Stomach (tissue), 9 donors: ENCODE results near the gene PRR12. TPM values are rescaled to one million over a fixed set of nuclear protein-coding genes. Genes with fewer than 3 reads are reported as not detected.

Experiments
- DNase-seq, 2 donors: peaks; one replicate each; pipeline versions ENCODE4 v3.0.0 to v3.0.0-alpha.2; 2013 to 2019
- H3K27ac ChIP-seq, 5 donors: fragments of 200-600 bp in 4 of 5; sonication (generic) in 4 of 5; one replicate each; pipeline ENCODE4 v1.5.1; 2013 to 2019; ENCODE audit warnings: mild to moderate bottlenecking in 1 of 5, moderate library complexity in 1 of 5
- H3K27me3 ChIP-seq, 3 donors: fragments of 200-600 bp; sonication (generic); one replicate each; pipeline ENCODE4 v1.5.1; 2017 to 2019; ENCODE audit warnings: mixed run types in 1 of 3
- H3K36me3 ChIP-seq, 4 donors: fragments of 200-600 bp; sonication (generic); 1 replicate in 3 of 4; 2 replicates in 1 of 4; pipeline ENCODE4 v1.5.1; 2016 to 2019
- H3K4me1 ChIP-seq, 4 donors: fragments of 200-600 bp; sonication (generic); one replicate each; pipeline ENCODE4 v1.5.1; 2016 to 2019
- H3K4me3 ChIP-seq, 4 donors: fragments of 200-600 bp; sonication (generic) in 3 of 4; one replicate each; pipeline ENCODE4 v1.5.1; 2016 to 2019; ENCODE audit warnings: mild to moderate bottlenecking in 1 of 4
- H3K9me3 ChIP-seq, 4 donors: fragments of 200-600 bp; sonication (generic); one replicate each; pipeline ENCODE4 v1.5.1; 2016 to 2019
- EP300 ChIP-seq: sonication (generic); formaldehyde crosslinking; IDR thresholded peaks from one replicate; pipeline ENCODE4 v1.6.1; 2017; ENCODE audit warnings: antibody characterized with exemption
- POLR2A ChIP-seq, 4 donors: fragments of 450-650 bp; IDR thresholded peaks; one replicate each; pipeline ENCODE4 v1.6.1; 2016; ENCODE audit warnings: antibody characterized with exemption in 4 of 4, control low read depth in 2 of 4, mild to moderate bottlenecking in 1 of 4, moderate library complexity in 1 of 4
- POLR2AphosphoS5 ChIP-seq, 3 donors: sonication (generic); formaldehyde crosslinking; IDR thresholded peaks; one replicate each; pipeline ENCODE4 v1.6.1; 2016; ENCODE audit warnings: antibody characterized with exemption in 3 of 3
- WGBS, 5 donors: extraction: QIAGEN DNeasy Blood & Tissue Kit in 3 of 5; methylation state at CpG; one replicate each; pipeline versions ENCODE4 v1.1.5 to v1.1.7; 2013 to 2018; 5-methylcytosine and 5-hydroxymethylcytosine counted together
- intact Hi-C: fragments of 100-400 bp; cut with DNase I; formaldehyde crosslinking; loops from one replicate; pipeline ENCODE4 v1.15.1; 2023; ENCODE audit warnings: low total_unique reads
- polyA plus RNA-seq, 3 donors: library from polyadenylated mRNA; stranded (reverse); fragments of 200-250 nt; gene quantifications; one replicate each; pipeline ENCODE4 v1.2.3, GENCODE V29; 2013
- total RNA-seq, 5 donors: library from RNA; depleted of rRNA; stranded (reverse); fragments of >200 nt; gene quantifications; one replicate each; pipeline versions ENCODE4 v1.1.0 to v1.2.3, GENCODE V29; 2014 to 2016
- TF ChIP-seq, protein P1 (sequence below), 7 experiments: fragments of 450-650 bp in 4 of 7; fragments of 200-600 bp in 3 of 7; sonication (generic) in 3 of 7; IDR thresholded peaks; one replicate each; pipeline ENCODE4 v1.5.1; 2016 to 2019; ENCODE audit warnings: antibody characterized with exemption in 7 of 7, control low read depth in 2 of 7, mild to moderate bottlenecking in 1 of 7
- donor health status: healthy with polysubstance abuse.
- donor health status: Bipolar disorder and iron deficiency.
- donor health status: healthy.

PRR12 gene
- total and polyA plus RNA-seq, 8 donors = 3.1 to 88.3 (median 11.0) TPM

DNA sequence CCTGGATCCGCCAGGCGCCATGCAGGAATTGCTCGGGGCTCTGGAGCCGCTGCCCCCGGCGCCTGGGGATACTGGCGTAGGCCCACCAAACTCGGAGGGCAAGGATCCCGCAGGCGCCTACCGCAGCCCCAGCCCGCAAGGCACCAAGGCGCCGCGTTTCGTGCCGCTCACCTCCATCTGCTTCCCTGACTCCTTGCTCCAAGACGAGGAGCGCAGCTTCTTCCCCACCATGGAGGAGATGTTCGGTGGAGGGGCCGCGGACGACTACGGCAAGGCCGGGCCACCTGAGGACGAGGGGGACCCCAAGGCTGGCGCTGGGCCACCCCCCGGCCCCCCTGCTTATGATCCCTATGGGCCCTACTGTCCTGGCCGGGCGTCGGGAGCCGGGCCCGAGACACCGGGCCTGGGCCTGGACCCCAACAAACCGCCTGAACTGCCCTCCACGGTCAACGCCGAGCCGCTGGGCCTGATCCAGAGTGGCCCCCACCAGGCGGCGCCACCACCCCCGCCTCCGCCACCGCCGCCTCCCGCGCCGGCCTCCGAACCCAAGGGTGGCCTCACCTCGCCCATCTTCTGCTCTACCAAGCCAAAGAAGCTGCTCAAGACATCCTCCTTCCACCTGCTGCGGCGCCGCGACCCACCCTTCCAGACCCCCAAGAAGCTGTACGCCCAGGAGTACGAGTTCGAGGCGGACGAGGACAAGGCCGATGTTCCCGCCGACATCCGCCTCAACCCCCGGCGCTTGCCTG is 6.1 kb downstream of the PRR12 start:
- TF ChIP-seq POLR2AphosphoS5 (IDR thresholded peaks at IDR 0.05) (no peak), EP300 (no peak), POLR2A (IDR thresholded peaks at IDR 0.05) (no peak)
- TF ChIP-seq, protein P1, sequence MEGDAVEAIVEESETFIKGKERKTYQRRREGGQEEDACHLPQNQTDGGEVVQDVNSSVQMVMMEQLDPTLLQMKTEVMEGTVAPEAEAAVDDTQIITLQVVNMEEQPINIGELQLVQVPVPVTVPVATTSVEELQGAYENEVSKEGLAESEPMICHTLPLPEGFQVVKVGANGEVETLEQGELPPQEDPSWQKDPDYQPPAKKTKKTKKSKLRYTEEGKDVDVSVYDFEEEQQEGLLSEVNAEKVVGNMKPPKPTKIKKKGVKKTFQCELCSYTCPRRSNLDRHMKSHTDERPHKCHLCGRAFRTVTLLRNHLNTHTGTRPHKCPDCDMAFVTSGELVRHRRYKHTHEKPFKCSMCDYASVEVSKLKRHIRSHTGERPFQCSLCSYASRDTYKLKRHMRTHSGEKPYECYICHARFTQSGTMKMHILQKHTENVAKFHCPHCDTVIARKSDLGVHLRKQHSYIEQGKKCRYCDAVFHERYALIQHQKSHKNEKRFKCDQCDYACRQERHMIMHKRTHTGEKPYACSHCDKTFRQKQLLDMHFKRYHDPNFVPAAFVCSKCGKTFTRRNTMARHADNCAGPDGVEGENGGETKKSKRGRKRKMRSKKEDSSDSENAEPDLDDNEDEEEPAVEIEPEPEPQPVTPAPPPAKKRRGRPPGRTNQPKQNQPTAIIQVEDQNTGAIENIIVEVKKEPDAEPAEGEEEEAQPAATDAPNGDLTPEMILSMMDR (IDR thresholded peaks at IDR 0.05) = no peak
- H3K9me3 ChIP-seq = no peaks in the 10 kb centered on the region
- peaks cover 21 to 35% (median 27%) of the 10 kb centered on the region in 4 donors for H3K4me1 ChIP-seq
- 95 to 97% (median 95%) methylated on average over 50 to 65 of the region's 65 CpGs for WGBS, 5 donors
- H3K4me3 ChIP-seq = no peak overlapping the region
- no peak overlapping the region for H3K27ac ChIP-seq
- no peaks in the 10 kb centered on the region for H3K27me3 ChIP-seq
- intact Hi-C loops = no loop called here
- DNase-seq = no peak
- H3K36me3 ChIP-seq = peaks cover 74 to 84% (median 83%) of the 10 kb centered on the region in 4 donors

DNA sequence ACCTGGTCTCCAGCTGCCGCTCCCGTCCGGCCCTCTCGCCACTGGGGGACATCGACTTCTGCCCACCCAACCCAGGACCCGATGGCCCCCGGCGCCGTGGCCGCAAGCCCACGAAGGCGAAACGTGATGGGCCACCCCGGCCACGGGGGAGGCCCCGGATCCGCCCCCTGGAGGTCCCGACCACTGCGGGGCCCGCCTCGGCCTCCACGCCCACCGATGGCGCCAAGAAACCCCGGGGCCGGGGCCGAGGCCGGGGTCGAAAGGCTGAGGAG is 6.7 kb downstream of the PRR12 start:
- Histone ChIP-seq H3K4me3 (no peak overlapping the region), H3K9me3 (no peaks in the 10 kb centered on the region), H3K27ac (no peak overlapping the region), H3K4me1 (peaks cover 16 to 30% (median 22%) of the 10 kb centered on the region in 4 donors), H3K27me3 (no peaks in the 10 kb centered on the region), H3K36me3 (peaks cover 79 to 89% (median 88%) of the 10 kb centered on the region in 4 donors)
- no peak for TF ChIP-seq POLR2AphosphoS5 (IDR thresholded peaks at IDR 0.05)
- no peak for TF ChIP-seq EP300
- TF ChIP-seq, protein P1 (IDR thresholded peaks at IDR 0.05) = no peak
- TF ChIP-seq POLR2A (IDR thresholded peaks at IDR 0.05) = no peak
- WGBS, 5 donors = 92 to 97% (median 94%) methylated on average over 20 to 29 of the region's 29 CpGs
- no peak for DNase-seq
- intact Hi-C loops = no loop called here

DNA sequence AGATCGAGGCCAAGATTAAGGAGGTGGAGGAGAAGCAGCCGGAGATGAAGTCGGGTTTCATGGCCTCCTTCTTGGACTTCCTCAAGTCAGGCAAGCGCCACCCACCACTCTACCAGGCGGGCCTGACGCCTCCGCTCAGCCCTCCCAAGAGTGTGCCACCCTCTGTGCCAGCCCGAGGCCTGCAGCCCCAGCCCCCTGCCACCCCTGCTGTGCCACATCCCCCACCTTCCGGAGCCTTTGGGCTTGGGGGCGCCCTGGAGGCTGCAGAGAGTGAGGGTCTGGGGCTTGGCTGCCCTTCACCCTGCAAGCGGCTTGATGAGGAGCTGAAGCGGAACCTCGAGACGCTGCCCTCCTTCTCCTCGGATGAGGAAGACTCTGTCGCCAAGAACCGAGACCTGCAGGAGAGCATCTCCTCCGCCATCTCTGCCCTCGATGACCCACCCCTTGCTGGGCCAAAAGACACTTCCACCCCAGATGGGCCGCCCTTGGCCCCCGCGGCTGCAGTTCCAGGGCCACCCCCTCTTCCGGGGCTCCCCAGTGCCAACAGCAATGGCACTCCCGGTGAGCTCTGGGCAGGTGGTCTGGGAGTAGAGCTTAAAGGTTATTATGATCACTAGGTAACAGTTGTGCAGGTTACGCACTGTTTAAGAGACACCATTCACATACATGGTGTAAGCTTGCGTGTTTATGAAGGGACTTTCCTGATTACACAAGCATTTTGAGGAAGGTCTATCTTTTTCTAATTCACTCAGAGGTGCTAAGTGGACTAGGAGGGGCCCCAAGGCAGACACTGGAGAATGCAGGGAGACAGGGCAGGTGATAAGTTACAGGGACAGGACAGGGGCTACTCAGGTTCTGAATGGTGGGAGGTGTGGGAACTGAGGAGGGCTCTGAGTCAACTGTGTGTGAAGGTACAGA is 8.7 kb downstream of the PRR12 start:
- H3K9me3 ChIP-seq = no peaks in the 10 kb centered on the region
- intact Hi-C loops = no loop called here
- H3K4me1 ChIP-seq = peaks cover 0 to 10% (median 3%) of the 10 kb centered on the region in 4 donors
- H3K36me3 ChIP-seq = peaks cover 92 to 100% (median 100%) of the 10 kb centered on the region in 4 donors
- H3K27me3 ChIP-seq = no peaks in the 10 kb centered on the region
- 91 to 95% (median 93%) methylated on average over 14 to 26 of the region's 26 CpGs for WGBS, 5 donors
- no peak overlapping the region for H3K27ac ChIP-seq
- no peak for DNase-seq
- TF ChIP-seq, protein P1 (IDR thresholded peaks at IDR 0.05) = no peak
- no peak for TF ChIP-seq EP300
- TF ChIP-seq POLR2A (IDR thresholded peaks at IDR 0.05) = no peak
- TF ChIP-seq POLR2AphosphoS5 (IDR thresholded peaks at IDR 0.05) = no peak
- H3K4me3 ChIP-seq = no peak overlapping the region

DNA sequence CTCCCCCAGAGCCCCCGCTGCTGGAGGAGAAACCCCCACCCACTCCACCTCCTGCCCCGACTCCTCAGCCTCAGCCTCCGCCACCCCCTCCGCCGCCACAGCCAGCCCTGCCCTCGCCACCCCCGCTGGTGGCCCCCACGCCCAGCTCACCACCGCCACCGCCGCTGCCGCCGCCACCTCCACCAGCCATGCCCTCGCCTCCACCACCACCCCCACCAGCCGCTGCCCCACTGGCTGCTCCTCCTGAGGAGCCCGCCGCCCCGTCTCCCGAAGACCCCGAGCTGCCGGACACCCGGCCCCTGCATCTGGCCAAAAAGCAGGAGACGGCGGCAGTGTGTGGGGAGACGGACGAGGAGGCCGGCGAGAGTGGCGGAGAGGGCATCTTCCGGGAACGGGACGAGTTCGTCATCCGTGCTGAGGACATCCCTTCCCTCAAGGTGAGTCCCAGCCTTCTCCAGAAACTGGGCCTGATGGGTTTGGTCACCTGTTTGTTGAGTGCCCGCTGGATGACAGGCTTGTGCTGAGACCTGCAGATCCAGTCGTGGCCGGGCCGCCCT is 10.6 kb downstream of the PRR12 start:
- WGBS, 5 donors = 95 to 98% (median 96%) methylated on average over 20 to 38 of the region's 38 CpGs
- Histone ChIP-seq H3K4me3 (no peak overlapping the region), H3K36me3 (peaks cover 79 to 100% (median 99%) of the 10 kb centered on the region in 4 donors), H3K4me1 (peaks cover 0 to 8% (median 0%) of the 10 kb centered on the region in 4 donors), H3K27me3 (no peaks in the 10 kb centered on the region), H3K9me3 (no peaks in the 10 kb centered on the region), H3K27ac (no peak overlapping the region)
- no peak for DNase-seq
- intact Hi-C loops = no loop called here
- TF ChIP-seq POLR2A (IDR thresholded peaks at IDR 0.05) = no peak
